BJ (cell line): ENCODE data around the gene METRNL. TPM values are rescaled to one million over a fixed set of nuclear protein-coding genes. Genes with fewer than 3 reads are reported as not detected.
"Not testable (repeated sequence)": the region's sequence is repeated elsewhere in the genome, so short reads cannot be mapped to it uniquely, and the experiment has no call there.

Experiments
- CTCF ChIA-PET: fragments of 350-600 bp; formaldehyde crosslinking; extraction: SDS; loops from one replicate; lab custom pipeline; 2021; ENCODE audit warnings: antibody characterized with exemption, inconsistent platforms; lab: Yijun Ruan, JAX
- POLR2A ChIA-PET: fragments of 300-600 bp; sonication (Branson Sonifier 250); formaldehyde crosslinking; extraction: SDS; loops from one replicate; lab custom pipeline; 2021; ENCODE audit warnings: antibody characterized with exemption; lab: Charles Lee
- DNase-seq: peaks from one replicate; pipeline ENCODE4 v3.0.0-alpha.2; 2011; ENCODE audit warnings: low read depth
- H3K27me3 ChIP-seq: 2 replicates; pipeline ENCODE4 v1.6.0; 2011; ENCODE audit warnings: low read length; ENCODE audit not compliant: control insufficient read depth, insufficient read depth
- H3K36me3 ChIP-seq: 2 replicates; pipeline ENCODE4 v1.5.1; 2011; ENCODE audit warnings: low read length; ENCODE audit not compliant: control insufficient read depth, insufficient read depth
- H3K4me3 ChIP-seq: 2 replicates; pipeline ENCODE4 v1.5.1; 2011; ENCODE audit warnings: low read depth, mild to moderate bottlenecking, control low read depth, low read length
- polyA minus RNA-seq: library from RNA; depleted of rRNA, polyadenylated mRNA; stranded (reverse); fragments of >200 nt; gene quantifications from 2 replicates; pipeline ENCODE4 v1.2.3, GENCODE V29; 2011; rRNA and poly(A)+ RNA removed
- polyA plus RNA-seq: library from polyadenylated mRNA; depleted of rRNA; stranded (reverse); fragments of >200 nt; gene quantifications from 2 replicates; pipeline ENCODE4 v1.2.3, GENCODE V29; 2011; rRNA removed
- TF ChIP-seq, protein P1 (sequence below): IDR thresholded peaks from 2 replicates; pipeline ENCODE4 v1.5.1; 2011; ENCODE audit warnings: low read depth, mild to moderate bottlenecking, control low read depth, inconsistent platforms, low read length, moderate library complexity; ENCODE audit not compliant: insufficient read depth

METRNL gene, protein sequence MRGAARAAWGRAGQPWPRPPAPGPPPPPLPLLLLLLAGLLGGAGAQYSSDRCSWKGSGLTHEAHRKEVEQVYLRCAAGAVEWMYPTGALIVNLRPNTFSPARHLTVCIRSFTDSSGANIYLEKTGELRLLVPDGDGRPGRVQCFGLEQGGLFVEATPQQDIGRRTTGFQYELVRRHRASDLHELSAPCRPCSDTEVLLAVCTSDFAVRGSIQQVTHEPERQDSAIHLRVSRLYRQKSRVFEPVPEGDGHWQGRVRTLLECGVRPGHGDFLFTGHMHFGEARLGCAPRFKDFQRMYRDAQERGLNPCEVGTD
- polyA plus RNA-seq: 31.2 and 63.2 TPM in 2 replicates
- 24.7 and 26.0 TPM in 2 replicates for polyA minus RNA-seq

DNA sequence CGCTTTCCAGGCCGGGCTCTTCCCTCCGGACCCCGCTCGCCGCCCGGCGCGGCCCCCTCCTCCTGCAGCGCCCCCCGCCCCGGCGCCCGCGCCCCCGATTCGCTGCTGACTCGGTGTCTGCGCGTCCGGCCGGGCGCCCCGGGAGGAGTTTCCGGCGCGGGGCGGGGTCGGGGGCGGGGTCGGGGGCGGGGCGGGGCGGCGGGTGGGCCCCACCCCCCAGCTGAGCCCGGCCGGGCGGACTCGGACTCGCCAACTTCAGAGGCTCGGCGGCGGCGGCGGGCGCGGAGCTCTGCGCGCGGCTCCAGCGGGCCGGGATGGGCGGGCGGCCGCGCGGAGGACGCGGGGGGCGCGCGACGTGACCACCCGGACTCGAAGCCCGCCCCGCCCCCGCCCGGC, at the start of gene METRNL:
Gene METRNL, plus strand, starts transcription at position 258 of the 396 bp plus-strand sequence. CDS start 207 bp downstream, outside the sequence.
- Histone ChIP-seq H3K4me3 (peak within 1 kb of the TSS; percentile 69), H3K27me3 (0 out of 2 replicates have a peak, but pooled peaks cover 1% of the 10 kb centered on the region), H3K36me3 (no peaks in the 10 kb centered on the region)
- DNase-seq: no peak
- POLR2A ChIA-PET: interaction anchor here (0.6 to 0.9 kb wide), 2 partner anchors 116 to 124 kb away, joined by 3 to 4 read pairs; no protein-coding TSS in a partner anchor
- TF ChIP-seq, protein P1, sequence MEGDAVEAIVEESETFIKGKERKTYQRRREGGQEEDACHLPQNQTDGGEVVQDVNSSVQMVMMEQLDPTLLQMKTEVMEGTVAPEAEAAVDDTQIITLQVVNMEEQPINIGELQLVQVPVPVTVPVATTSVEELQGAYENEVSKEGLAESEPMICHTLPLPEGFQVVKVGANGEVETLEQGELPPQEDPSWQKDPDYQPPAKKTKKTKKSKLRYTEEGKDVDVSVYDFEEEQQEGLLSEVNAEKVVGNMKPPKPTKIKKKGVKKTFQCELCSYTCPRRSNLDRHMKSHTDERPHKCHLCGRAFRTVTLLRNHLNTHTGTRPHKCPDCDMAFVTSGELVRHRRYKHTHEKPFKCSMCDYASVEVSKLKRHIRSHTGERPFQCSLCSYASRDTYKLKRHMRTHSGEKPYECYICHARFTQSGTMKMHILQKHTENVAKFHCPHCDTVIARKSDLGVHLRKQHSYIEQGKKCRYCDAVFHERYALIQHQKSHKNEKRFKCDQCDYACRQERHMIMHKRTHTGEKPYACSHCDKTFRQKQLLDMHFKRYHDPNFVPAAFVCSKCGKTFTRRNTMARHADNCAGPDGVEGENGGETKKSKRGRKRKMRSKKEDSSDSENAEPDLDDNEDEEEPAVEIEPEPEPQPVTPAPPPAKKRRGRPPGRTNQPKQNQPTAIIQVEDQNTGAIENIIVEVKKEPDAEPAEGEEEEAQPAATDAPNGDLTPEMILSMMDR: no peak
- CTCF ChIA-PET: no interaction called here

DNA sequence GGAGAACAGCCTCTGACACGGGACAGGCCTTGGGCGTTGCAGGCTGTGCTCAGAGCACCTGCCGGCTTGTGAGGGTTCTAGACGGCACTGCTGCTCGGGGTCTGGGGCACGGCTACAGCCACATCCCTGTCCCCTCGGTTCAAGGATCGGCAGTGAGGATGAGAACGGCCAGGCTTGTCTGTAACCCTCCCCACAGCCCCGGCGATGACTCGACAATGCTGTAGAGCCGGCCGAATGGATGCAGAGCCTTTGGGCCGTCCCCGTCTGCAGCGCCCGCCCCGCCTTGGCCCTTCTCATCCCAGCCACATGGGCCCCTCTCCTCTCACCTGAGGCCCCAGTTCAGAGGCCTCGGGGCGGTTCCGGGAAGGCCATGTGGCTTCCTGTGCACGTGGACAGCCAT, 49.0 kb upstream of the METRNL start:
- no peak for DNase-seq
- H3K4me3 ChIP-seq: no peak overlapping the region
- no peaks in the 10 kb centered on the region for H3K27me3 ChIP-seq
- TF ChIP-seq, protein P1: no peak
- peaks cover 3% of the 10 kb centered on the region; the same call in 1 of the 2 replicates for H3K36me3 ChIP-seq
- ChIA-PET POLR2A (no interaction called here), CTCF (no interaction called here)

DNA sequence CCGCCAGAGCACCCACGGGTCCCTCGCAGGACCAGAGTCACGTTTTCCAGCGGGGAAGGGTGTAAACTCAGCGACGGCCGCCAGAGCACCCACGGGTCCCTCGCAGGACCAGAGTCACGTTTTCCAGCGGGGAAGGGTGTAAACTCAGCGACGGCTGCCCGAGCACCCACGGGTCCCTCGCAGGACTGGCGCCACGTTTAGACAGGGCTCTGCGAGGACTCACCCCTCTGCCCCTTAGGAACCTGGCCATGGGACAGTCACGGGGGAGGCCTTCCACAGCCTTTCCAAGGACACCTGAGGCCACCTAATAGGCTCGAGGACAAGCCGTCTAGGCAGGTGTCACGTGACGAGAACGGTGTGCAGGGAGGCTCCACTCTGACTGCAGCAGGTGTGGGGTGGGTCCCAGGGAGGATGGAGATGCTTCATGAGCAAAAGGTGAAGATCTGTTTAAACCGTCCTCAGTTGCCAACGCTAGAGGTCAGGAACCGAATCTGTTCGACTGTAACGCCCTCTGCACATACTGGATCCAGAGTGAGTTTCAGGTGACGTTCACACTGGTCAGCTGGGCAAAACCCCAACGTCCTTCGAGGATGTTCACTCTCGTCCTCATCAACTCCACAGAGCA, 48.0 kb upstream of the METRNL start:
- Histone ChIP-seq H3K36me3 (peaks cover 3% of the 10 kb centered on the region; the same call in 1 of the 2 replicates), H3K27me3 (no peaks in the 10 kb centered on the region), H3K4me3 (no peak overlapping the region)
- TF ChIP-seq, protein P1: no peak
- DNase-seq: no peak
- CTCF ChIA-PET: no interaction called here
- POLR2A ChIA-PET: no interaction called here

DNA sequence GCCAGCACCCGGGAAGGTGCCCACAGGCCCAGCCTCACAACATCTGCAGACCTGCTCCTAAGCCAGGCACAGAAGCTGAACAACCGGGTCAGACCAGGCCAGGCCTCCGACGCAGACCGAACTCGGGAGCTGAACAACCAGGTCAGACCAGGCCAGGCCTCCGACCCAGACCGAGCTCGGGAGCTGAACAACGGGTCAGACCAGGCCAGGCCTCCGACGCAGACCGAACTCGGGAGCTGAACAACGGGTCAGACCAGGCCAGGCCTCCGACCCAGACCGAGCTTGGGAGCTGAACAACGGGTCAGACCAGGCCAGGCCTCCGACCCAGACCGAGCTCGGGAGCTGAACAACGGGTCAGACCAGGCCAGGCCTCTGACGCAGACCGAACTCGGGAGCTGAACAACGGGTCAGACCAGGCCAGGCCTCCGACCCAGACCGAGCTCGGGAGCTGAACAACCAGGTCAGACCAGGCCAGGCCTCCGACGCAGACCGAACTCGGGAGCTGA, 47.4 kb upstream of the METRNL start:
- POLR2A ChIA-PET, H3K4me3 ChIP-seq, CTCF ChIA-PET, H3K27me3 ChIP-seq, DNase-seq, H3K36me3 ChIP-seq: not testable (repeated sequence)

DNA sequence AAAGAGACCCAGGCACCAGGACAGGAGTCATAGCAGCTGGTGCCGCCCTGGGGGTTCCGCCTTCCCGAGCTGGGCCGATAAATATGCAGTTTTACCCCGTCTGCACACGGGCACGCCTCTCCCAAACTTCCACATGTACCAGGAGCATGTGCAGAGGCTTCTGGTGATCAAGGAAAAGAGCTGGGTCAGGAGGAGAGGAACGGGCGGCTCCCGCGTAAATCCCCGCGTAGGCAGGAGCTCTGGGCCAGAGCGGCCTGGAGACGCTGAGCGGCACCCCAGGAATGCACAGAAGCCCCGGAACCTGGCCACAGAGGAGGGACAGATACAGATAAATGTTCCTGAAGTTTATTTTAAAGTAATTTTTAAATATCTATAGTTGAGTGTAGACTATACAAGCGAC, 46.6 kb upstream of the METRNL start:
- Histone ChIP-seq H3K27me3 (no peaks in the 10 kb centered on the region), H3K4me3 (no peak overlapping the region), H3K36me3 (peaks cover 3% of the 10 kb centered on the region; the same call in 1 of the 2 replicates)
- no peak for DNase-seq
- CTCF ChIA-PET: no interaction called here
- POLR2A ChIA-PET: no interaction called here
- TF ChIP-seq, protein P1: no peak
